Measurements from ENCODE around the gene RAPGEF6. TPM values are rescaled to one million over a fixed set of nuclear protein-coding genes. Genes with fewer than 3 reads are reported as not detected.

RAPGEF6 gene
- total and polyA plus RNA-seq, 7 donors: 1.8 to 30.5 (median 16.1) TPM

- no peak overlapping the region for H3K27ac ChIP-seq
- DNase-seq: no peak
- no peak overlapping the region for H3K4me3 ChIP-seq
- intact Hi-C loops (cut with DNase I): no loop called here
- 74 to 76% methylated on average over 1 of the region's 1 CpG for WGBS, 2 donors
- no peaks in the 10 kb centered on the region for H3K27me3 ChIP-seq
- no peak for TF ChIP-seq POLR2A (IDR thresholded peaks at IDR 0.05)
- no peak for TF ChIP-seq CTCF (IDR thresholded peaks at IDR 0.05)
- no peak for TF ChIP-seq EP300 (IDR thresholded peaks at IDR 0.05)
- TF ChIP-seq POLR2AphosphoS5 (IDR thresholded peaks at IDR 0.05): no peak
- peaks cover 0 to 15% (median 4%) of the 10 kb centered on the region in 4 donors for H3K4me1 ChIP-seq
- H3K9me3 ChIP-seq: no peaks in the 10 kb centered on the region
- H3K36me3 ChIP-seq: peaks cover 0 to 4% (median 1%) of the 10 kb centered on the region in 4 donors
These were observed 171.4 kb downstream of the RAPGEF6 start for GRCh38 chr5:131463656-131464055.

DNA sequence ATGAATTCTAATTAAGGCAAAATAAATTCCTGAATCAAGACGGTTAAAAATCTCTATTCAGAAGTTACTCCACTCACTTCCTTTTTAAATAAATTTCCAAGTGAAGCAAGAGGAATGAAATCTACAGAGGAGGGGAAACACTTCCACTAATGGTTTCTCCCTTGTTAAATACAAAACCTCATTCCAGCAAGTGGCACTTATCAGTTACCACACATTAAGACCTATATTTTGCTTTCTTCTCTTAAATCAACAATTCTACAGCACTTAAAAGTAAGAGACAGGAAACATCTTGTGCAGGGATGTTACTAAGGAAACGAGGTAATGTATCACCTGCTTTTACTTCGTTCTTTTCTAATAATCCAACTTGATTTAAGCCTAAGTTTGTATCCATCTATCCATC lies 172.6 kb downstream of the RAPGEF6 start:
- TF ChIP-seq POLR2A (IDR thresholded peaks at IDR 0.05): no peak
- no peak for TF ChIP-seq CTCF (IDR thresholded peaks at IDR 0.05)
- TF ChIP-seq POLR2AphosphoS5 (IDR thresholded peaks at IDR 0.05): no peak
- no peak for TF ChIP-seq EP300 (IDR thresholded peaks at IDR 0.05)
- H3K27me3 ChIP-seq: no peaks in the 10 kb centered on the region

DNA sequence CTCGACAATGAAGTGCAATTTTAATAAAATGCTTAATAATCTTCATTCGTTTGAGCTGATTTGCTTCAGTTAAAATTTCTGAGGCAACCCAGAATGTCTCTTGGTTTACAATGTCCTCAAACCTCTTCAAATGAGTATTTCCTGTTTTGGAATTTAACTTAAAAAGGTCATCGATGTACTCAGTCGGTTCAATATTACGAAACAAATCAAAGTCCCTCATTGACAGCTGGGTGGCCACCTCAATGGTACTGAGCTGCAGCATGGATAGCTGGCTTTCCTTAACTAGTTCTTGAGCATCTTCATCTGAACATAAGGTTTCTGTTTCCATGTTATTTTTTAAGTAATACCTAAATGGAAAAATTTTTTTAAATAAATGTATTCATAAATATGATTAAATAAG lies 173.3 kb downstream of the RAPGEF6 start:
- 81 to 93% methylated on average over 5 of the region's 5 CpGs for WGBS, 2 donors
- H3K9me3 ChIP-seq: no peaks in the 10 kb centered on the region
- no peaks in the 10 kb centered on the region for H3K27me3 ChIP-seq
- no peak overlapping the region for H3K27ac ChIP-seq
- peaks cover 0 to 15% (median 4%) of the 10 kb centered on the region in 4 donors for H3K4me1 ChIP-seq
- no peak for DNase-seq
- TF ChIP-seq CTCF (IDR thresholded peaks at IDR 0.05): no peak
- no peak for TF ChIP-seq POLR2A (IDR thresholded peaks at IDR 0.05)
- H3K4me3 ChIP-seq: no peak overlapping the region
- intact Hi-C loops (cut with DNase I): no loop called here
- H3K36me3 ChIP-seq: peaks cover 0 to 4% (median 0%) of the 10 kb centered on the region in 4 donors

More for the DNA sequence above, 172.6 kb downstream of the RAPGEF6 start:
- DNase-seq: no peak
- H3K36me3 ChIP-seq: peaks cover 0 to 4% (median 0%) of the 10 kb centered on the region in 4 donors
- H3K4me1 ChIP-seq: peaks cover 0 to 15% (median 4%) of the 10 kb centered on the region in 4 donors
- no peak overlapping the region for H3K27ac ChIP-seq
- H3K4me3 ChIP-seq: no peak overlapping the region
- WGBS, 2 donors: 45 to 79% methylated on average over 3 of the region's 3 CpGs
- intact Hi-C loops (cut with DNase I): no loop called here
- H3K9me3 ChIP-seq: no peaks in the 10 kb centered on the region

DNA sequence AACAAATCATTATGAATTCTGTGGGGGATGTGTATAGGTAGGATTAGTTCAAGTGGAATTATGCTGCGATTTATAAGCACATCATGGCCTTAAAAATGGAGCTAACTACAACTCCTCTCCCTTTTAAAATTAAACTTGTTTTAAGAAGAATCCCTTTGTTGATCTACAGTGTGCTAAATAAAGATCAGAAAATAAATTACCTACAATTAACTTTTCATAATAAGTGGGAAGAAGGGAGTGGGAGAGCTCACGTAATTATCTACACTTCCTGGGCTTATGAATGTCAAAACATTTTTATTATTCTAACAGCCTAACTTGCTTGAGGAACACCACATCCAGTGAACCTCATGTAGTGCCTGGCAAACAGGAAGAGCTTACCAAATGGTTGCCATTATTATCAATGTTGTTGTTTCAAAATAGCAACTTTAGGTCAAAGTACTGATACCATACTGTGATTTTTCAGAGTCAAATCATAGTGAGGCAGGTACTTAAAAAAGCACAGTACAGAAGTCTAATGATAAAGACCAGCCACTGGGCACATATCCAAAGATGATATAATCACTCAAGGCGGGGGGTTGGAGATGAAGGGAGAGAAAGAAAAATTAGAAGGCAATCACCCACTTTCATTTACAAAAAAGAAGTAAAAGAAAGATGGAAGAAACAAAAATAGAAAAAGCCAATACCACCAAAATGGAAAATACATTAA lies 174.0 kb downstream of the RAPGEF6 start:
- H3K9me3 ChIP-seq: no peaks in the 10 kb centered on the region
- H3K36me3 ChIP-seq: peaks cover 0 to 4% (median 0%) of the 10 kb centered on the region in 4 donors
- H3K4me3 ChIP-seq: no peak overlapping the region
- peaks cover 0 to 15% (median 4%) of the 10 kb centered on the region in 4 donors for H3K4me1 ChIP-seq
- intact Hi-C loops (cut with DNase I): no loop called here
- DNase-seq: no peak
- peak in 1 of 4 donors; percentile 18 for TF ChIP-seq POLR2AphosphoS5 (IDR thresholded peaks at IDR 0.05)
- no peak for TF ChIP-seq CTCF (IDR thresholded peaks at IDR 0.05)
- no peak for TF ChIP-seq POLR2A (IDR thresholded peaks at IDR 0.05)
- no peak for TF ChIP-seq EP300 (IDR thresholded peaks at IDR 0.05)
- H3K27ac ChIP-seq: peak overlapping the region in 1 of 4 donors; percentile 14
- H3K27me3 ChIP-seq: no peaks in the 10 kb centered on the region
- WGBS, 2 donors: 89 to 91% methylated on average over 3 of the region's 3 CpGs
